BLaER1 (cell line): ENCODE measurements around the gene IGSF10.

Source experiments
- H3K27ac ChIP-seq: shearing (Covaris generic); formaldehyde crosslinking; 2 replicates; pipeline ENCODE4 v1.8.1; 2022
- H3K27me3 ChIP-seq: shearing (Covaris generic); formaldehyde crosslinking; 2 replicates; pipeline ENCODE4 v1.8.1; 2022
- H3K36me3 ChIP-seq: shearing (Covaris generic); formaldehyde crosslinking; 2 replicates; pipeline ENCODE4 v1.8.1; 2022
- H3K4me1 ChIP-seq: shearing (Covaris generic); formaldehyde crosslinking; 2 replicates; pipeline ENCODE4 v1.8.1; 2022
- H3K4me2 ChIP-seq: shearing (Covaris generic); formaldehyde crosslinking; 2 replicates; pipeline ENCODE4 v1.8.1; 2022
- H3K4me3 ChIP-seq: shearing (Covaris generic); formaldehyde crosslinking; 2 replicates; pipeline ENCODE4 v1.8.1; 2022
- H3K9ac ChIP-seq: shearing (Covaris generic); formaldehyde crosslinking; 2 replicates; pipeline ENCODE4 v1.8.1; 2022
- H3K9me3 ChIP-seq: shearing (Covaris generic); formaldehyde crosslinking; 2 replicates; pipeline ENCODE4 v1.8.1; 2022
- H4K20me1 ChIP-seq: shearing (Covaris generic); formaldehyde crosslinking; 2 replicates; pipeline ENCODE4 v1.8.1; 2022
- Cebpa-rat ChIP-seq: shearing (Covaris generic); IDR thresholded peaks from 2 replicates; pipeline ENCODE4 v1.8.1; 2022

Gene IGSF10

GRCh38 chr3:151428386-151428785 lies 32.5 kb downstream of the IGSF10 start:
- TF ChIP-seq Cebpa-rat, result no peak
- H3K9ac ChIP-seq, result no peak overlapping the region
- H3K27ac ChIP-seq, result no peak overlapping the region
- H3K9me3 ChIP-seq, result no peaks in the 10 kb centered on the region
- H3K4me2 ChIP-seq, result no peak overlapping the region
- H4K20me1 ChIP-seq, result no peaks in the 10 kb centered on the region
- peaks cover 12% of the 10 kb centered on the region for H3K36me3 ChIP-seq
- H3K4me1 ChIP-seq, result peaks cover 6% of the 10 kb centered on the region
- no peak overlapping the region for H3K4me3 ChIP-seq
- H3K27me3 ChIP-seq, result no peaks in the 10 kb centered on the region

GRCh38 chr3:151426341-151426657 lies 34.6 kb downstream of the IGSF10 start:
- Histone ChIP-seq H3K4me3 (no peak overlapping the region), H3K4me2 (no peak overlapping the region; the same call in 1 of the 2 replicates), H3K4me1 (peaks cover 6% of the 10 kb centered on the region), H3K27me3 (no peaks in the 10 kb centered on the region), H4K20me1 (no peaks in the 10 kb centered on the region), H3K9me3 (no peaks in the 10 kb centered on the region), H3K27ac (no peak overlapping the region), H3K9ac (no peak overlapping the region), H3K36me3 (peaks cover 15% of the 10 kb centered on the region)
- no peak for TF ChIP-seq Cebpa-rat

GRCh38 chr3:151425627-151426340 lies 35.1 kb downstream of the IGSF10 start:
- Histone ChIP-seq H3K27ac (no peak overlapping the region), H3K27me3 (no peaks in the 10 kb centered on the region), H3K4me1 (peaks cover 6% of the 10 kb centered on the region), H4K20me1 (no peaks in the 10 kb centered on the region), H3K4me3 (no peak overlapping the region), H3K36me3 (peaks cover 14% of the 10 kb centered on the region), H3K4me2 (no peak overlapping the region; the same call in 1 of the 2 replicates), H3K9ac (no peak overlapping the region), H3K9me3 (no peaks in the 10 kb centered on the region)
- no peak for TF ChIP-seq Cebpa-rat

DNA sequence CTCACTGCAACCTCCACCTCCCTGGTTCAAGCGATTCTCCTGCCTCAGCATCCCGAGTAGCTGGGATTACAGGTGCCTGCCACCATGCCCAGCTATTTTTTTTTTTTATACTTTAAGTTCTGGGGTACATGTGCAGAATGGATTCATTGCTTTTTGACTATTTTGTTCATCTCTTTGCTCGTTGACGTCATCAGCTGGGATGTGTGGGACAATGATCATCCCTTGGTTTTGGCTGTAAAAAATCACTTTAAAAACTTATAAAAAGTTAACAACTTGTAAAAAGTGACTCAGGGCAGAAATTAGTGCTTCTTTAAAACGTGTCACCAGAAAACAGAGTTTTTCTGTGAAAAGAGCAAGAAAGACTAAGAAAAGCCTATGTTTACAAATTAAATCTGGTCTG lies 37.8 kb downstream of the IGSF10 start:
- TF ChIP-seq Cebpa-rat, result no peak

DNA sequence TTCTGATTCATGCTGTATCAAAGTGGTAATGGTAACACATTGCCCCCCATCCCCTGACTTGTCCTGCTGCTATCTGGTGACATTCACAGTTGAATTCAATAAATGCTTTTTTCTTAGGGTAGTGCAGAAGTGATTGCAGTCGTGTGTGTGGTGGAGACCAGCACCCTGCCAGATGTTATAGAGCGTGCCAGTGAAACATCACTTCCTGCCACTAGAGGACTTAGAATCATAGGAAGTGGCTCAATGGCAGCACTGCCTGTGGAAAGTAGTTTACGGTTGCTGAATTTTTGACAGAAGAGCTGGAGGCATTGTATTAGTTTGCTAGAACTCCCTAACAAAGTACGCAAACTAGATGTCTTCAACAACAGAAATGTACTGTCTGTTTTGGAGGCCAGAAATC lies 38.9 kb downstream of the IGSF10 start:
- Histone ChIP-seq H3K36me3 (peaks cover 25% of the 10 kb centered on the region), H3K27ac (no peak overlapping the region), H3K9me3 (no peaks in the 10 kb centered on the region), H3K4me3 (no peak overlapping the region), H3K27me3 (no peaks in the 10 kb centered on the region), H3K4me1 (peaks cover 6% of the 10 kb centered on the region), H3K4me2 (no peak overlapping the region), H3K9ac (no peak overlapping the region), H4K20me1 (no peaks in the 10 kb centered on the region)
- no peak for TF ChIP-seq Cebpa-rat

More for the DNA sequence above, 37.8 kb downstream of the IGSF10 start:
- Histone ChIP-seq H3K36me3 (peaks cover 21% of the 10 kb centered on the region), H3K4me2 (no peak overlapping the region), H3K9ac (no peak overlapping the region), H3K4me3 (no peak overlapping the region), H3K9me3 (no peaks in the 10 kb centered on the region), H3K27ac (no peak overlapping the region), H4K20me1 (no peaks in the 10 kb centered on the region), H3K27me3 (no peaks in the 10 kb centered on the region), H3K4me1 (peaks cover 6% of the 10 kb centered on the region)

GRCh38 chr3:151419806-151420205 lies 41.1 kb downstream of the IGSF10 start:
- H3K9me3 ChIP-seq, result no peaks in the 10 kb centered on the region
- no peak overlapping the region for H3K9ac ChIP-seq
- H3K4me1 ChIP-seq, result no peaks in the 10 kb centered on the region
- no peak overlapping the region for H3K4me3 ChIP-seq
- H3K36me3 ChIP-seq, result peaks cover 25% of the 10 kb centered on the region
- no peaks in the 10 kb centered on the region for H4K20me1 ChIP-seq
- no peak overlapping the region for H3K4me2 ChIP-seq
- no peak for TF ChIP-seq Cebpa-rat
- H3K27me3 ChIP-seq, result no peaks in the 10 kb centered on the region
- H3K27ac ChIP-seq, result no peak overlapping the region

DNA sequence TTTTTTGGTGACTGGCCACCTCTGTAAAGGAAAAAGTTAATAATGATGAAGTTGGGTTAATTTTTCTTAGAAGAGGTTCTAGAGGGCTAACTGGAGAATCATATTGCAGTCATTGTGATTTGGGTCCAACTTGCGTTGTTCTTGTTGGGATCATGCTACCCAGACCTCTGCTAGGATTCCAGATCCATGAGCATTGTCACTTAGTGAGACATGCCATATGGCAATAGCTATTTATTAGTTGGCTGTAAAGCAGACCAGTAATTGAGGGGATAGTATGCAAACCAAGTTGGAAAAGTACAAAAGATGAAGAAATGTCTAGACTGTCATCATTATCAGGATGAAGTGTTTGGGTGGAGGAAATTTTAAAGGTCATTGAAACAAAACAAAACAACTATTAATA lies 45.6 kb downstream of the IGSF10 start:
- H3K4me1 ChIP-seq, result no peaks in the 10 kb centered on the region
- H3K36me3 ChIP-seq, result peaks cover 37% of the 10 kb centered on the region
- H3K4me3 ChIP-seq, result no peak overlapping the region
- no peak for TF ChIP-seq Cebpa-rat
- H4K20me1 ChIP-seq, result no peaks in the 10 kb centered on the region
- H3K4me2 ChIP-seq, result no peak overlapping the region
- H3K27ac ChIP-seq, result no peak overlapping the region
- no peak overlapping the region for H3K9ac ChIP-seq
- H3K27me3 ChIP-seq, result no peaks in the 10 kb centered on the region
- peaks cover 8% of the 10 kb centered on the region; the same call in 1 of the 2 replicates for H3K9me3 ChIP-seq

GRCh38 chr3:151412989-151413388 lies 47.9 kb downstream of the IGSF10 start:
- Histone ChIP-seq H3K36me3 (peaks cover 27% of the 10 kb centered on the region), H3K27me3 (no peaks in the 10 kb centered on the region), H4K20me1 (no peaks in the 10 kb centered on the region), H3K4me2 (no peak overlapping the region), H3K9ac (no peak overlapping the region), H3K4me1 (no peaks in the 10 kb centered on the region), H3K27ac (no peak overlapping the region), H3K4me3 (no peak overlapping the region), H3K9me3 (peaks cover 8% of the 10 kb centered on the region; the same call in 1 of the 2 replicates)
- TF ChIP-seq Cebpa-rat, result no peak
